CD4-positive, alpha-beta T cell treated with Interleukin-15 for 1 hour (primary cell): ENCODE measurements around the gene NBPF11.
"Not testable (repeated sequence)": the region's sequence is repeated elsewhere in the genome, so short reads cannot be mapped to it uniquely, and the experiment has no call there.

ENCODE experiments used
- DNase-seq: peaks from one replicate; pipeline ENCODE4 v3.0.0-alpha.2; 2020

NBPF11 gene

GRCh38 chr1:148151911-148152656 is at the start of gene NBPF11:
TSS of gene NBPF11 (minus strand) at chr1:148152281. CDS start at chr1:148127003, 25,278 bp downstream.
- DNase-seq: peak; percentile 86

- not testable (repeated sequence) for DNase-seq
Observed at GRCh38 chr1:148197396-148197795, 45.3 kb upstream of the NBPF11 start.

GRCh38 chr1:148196949-148197348 is 44.9 kb upstream of the NBPF11 start:
- DNase-seq: not testable (repeated sequence)

GRCh38 chr1:148195115-148195514 is 43.0 kb upstream of the NBPF11 start:
- not testable (repeated sequence) for DNase-seq

GRCh38 chr1:148188768-148189167 is 36.7 kb upstream of the NBPF11 start:
- DNase-seq: not testable (repeated sequence)

GRCh38 chr1:148178682-148179081 is 26.6 kb upstream of the NBPF11 start:
- DNase-seq: not testable (repeated sequence)

- not testable (repeated sequence) for DNase-seq
Observed at GRCh38 chr1:148175414-148175813, 23.3 kb upstream of the NBPF11 start.

- not testable (repeated sequence) for DNase-seq
Observed at GRCh38 chr1:148171995-148172394, 19.9 kb upstream of the NBPF11 start.

- no peak for DNase-seq
Observed at GRCh38 chr1:148166558-148167492, 14.7 kb upstream of the NBPF11 start.

- no peak for DNase-seq
Observed at GRCh38 chr1:148162363-148162762, 10.3 kb upstream of the NBPF11 start.

GRCh38 chr1:148161053-148161901 is 9.2 kb upstream of the NBPF11 start:
- no peak for DNase-seq

GRCh38 chr1:148160343-148161052 is 8.4 kb upstream of the NBPF11 start:
- DNase-seq: no peak

GRCh38 chr1:148160048-148160342 is 7.9 kb upstream of the NBPF11 start:
- no peak for DNase-seq

- DNase-seq: no peak
Observed at GRCh38 chr1:148158341-148159003, 6.4 kb upstream of the NBPF11 start.

GRCh38 chr1:148157803-148158202 is 5.7 kb upstream of the NBPF11 start:
- DNase-seq: not testable (repeated sequence)

- DNase-seq: peak; percentile 13
Observed at GRCh38 chr1:148155494-148156275, 3.6 kb upstream of the NBPF11 start.

GRCh38 chr1:148152795-148153194 is 714 bp upstream of the NBPF11 start:
- not testable (repeated sequence) for DNase-seq

- DNase-seq: peak; percentile 17
Observed at GRCh38 chr1:148151371-148151819, 686 bp downstream of the NBPF11 start.

GRCh38 chr1:148150945-148151344 is 1.1 kb downstream of the NBPF11 start:
- not testable (repeated sequence) for DNase-seq

GRCh38 chr1:148150014-148150413 is 2.1 kb downstream of the NBPF11 start:
- not testable (repeated sequence) for DNase-seq
